GM13976 (cell line): ENCODE measurements around the gene PPP1R26.
A peak's percentile ranks its signal among the peaks of the same experiment; 100 is the strongest.

Experiments used
- DNase-seq: peaks from one replicate; pipeline ENCODE4 v3.0.0; 2012; ENCODE audit warnings: low spot score
- CTCF ChIP-seq: IDR thresholded peaks from 2 replicates; pipeline ENCODE4 v1.5.1; 2012; ENCODE audit warnings: borderline replicate concordance, mild to moderate bottlenecking; ENCODE audit not compliant: insufficient read depth; ENCODE audit errors: extremely low read depth, missing control alignments, control extremely low read depth
- in situ Hi-C: fragments of 300-500 bp; cut with MboI; formaldehyde crosslinking; loops from one replicate; pipeline ENCODE4 v1.12.0; 2022; ENCODE audit warnings: low sequenced_read_pairs, mixed read lengths, inconsistent platforms; ENCODE audit not compliant: unreplicated experiment

The PPP1R26 gene

DNA sequence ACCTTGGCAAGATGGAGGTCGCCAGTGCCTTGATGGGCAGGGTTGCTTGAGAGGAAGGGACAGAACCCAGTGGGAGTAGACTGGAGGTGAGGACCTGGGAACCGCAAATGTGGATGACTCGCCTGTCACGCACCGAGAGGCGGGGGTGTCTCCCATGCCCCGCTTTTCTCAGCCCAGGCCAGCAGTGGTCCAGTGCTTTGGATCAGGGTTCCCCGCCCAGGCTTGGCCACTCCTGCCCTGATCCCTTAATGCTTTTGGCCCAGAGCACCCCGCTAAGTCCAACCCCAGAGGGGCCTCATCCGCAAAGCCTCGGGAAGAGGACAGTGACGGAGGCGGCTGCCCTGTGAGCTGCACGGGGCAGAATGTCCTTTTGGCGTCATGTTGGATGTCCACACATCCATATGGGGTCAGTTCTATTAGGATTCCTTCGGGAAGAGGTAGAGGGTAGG, 23.3 kb downstream of the PPP1R26 start:
- in situ Hi-C loops = no loop called here
- TF ChIP-seq CTCF = no peak
- DNase-seq = no peak

DNA sequence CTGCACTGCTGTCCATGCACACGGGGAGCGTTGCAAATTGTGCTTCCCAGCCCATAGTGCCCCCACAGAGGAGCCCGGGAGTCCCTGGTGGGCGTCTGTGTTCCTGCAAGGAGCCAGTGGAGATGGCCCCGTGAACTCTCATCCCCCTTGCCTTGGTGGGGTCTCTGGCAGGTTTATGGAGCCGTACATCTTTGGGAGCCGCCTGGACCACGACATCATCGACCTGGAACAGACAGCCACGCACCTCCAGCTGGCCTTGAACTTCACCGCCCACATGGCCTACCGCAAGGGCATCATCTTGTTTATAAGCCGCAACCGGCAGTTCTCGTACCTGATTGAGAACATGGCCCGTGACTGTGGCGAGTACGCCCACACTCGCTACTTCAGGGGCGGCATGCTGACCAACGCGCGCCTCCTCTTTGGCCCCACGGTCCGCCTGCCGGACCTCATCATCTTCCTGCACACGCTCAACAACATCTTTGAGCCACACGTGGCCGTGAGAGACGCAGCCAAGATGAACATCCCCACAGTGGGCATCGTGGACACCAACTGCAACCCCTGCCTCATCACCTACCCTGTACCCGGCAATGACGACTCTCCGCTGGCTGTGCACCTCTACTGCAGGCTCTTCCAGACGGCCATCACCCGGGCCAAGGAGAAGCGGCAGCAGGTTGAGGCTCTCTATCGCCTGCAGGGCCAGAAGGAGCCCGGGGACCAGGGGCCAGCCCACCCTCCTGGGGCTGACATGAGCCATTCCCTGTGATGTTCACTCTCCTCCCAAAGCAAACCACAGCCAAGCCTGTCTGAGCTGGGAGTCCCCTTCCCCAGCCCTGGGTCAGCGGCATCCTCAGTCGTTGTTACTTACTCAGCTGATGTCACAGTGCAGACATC, 24.0 kb downstream of the PPP1R26 start:
- in situ Hi-C loops = no loop called here
- TF ChIP-seq CTCF = no peak
- DNase-seq = no peak

GRCh38 chr9:135504262-135505243, 25.0 kb downstream of the PPP1R26 start:
- peak; percentile 87 for TF ChIP-seq CTCF
- peak; percentile 80 for DNase-seq
- in situ Hi-C loops = no loop called here

DNA sequence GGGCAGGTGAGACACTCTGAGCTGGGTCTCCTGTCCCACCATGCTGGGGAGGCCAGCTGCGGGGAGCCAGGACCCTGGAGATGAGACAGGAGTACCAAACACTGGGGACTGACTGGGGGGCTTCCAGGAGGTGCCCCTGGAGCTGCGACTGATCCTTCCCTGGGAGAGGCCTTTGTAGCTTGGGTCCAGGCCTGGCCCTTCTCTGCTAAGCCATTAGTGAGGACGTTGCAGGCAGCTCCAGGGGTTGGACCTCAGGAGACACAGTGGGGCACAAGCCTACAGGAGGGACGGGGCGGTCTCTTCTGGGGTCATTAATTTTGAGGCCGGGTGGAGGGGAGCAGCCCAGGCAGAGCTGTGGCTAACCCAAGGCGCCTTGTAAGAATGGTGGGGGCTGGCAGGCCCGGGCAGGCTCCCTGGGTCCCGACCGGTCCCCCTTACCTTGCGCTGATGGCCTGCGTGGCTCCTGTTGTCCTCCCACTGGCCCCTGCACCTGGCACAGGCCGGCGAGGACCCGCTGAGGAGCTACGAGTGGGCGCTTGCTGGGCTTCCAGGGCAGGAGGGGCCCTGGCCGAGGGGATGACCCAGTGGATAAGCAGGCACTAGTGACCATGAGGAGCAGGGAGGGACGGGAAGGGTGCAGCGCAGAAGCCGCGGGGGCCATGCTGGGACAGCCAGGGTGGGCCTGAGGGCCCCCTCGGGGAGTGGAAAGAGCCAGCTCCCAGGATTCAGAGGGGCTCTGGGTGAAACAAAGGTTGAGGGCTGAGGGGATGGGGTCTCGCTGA, 26.0 kb downstream of the PPP1R26 start:
- no peak for DNase-seq
- in situ Hi-C loops = no loop called here
- no peak for TF ChIP-seq CTCF

- in situ Hi-C loops = no loop called here
- no peak for DNase-seq
- no peak for TF ChIP-seq CTCF
Measured at GRCh38 chr9:135506327-135507103, 26.9 kb downstream of the PPP1R26 start.
